SH-SY5Y (cell line): Measurements from ENCODE around the gene TAF12.

Experiments
- GATA2 ChIP-seq: IDR thresholded peaks from 2 replicates; pipeline ENCODE4 v1.6.1; 2011; ENCODE audit warnings: mild to moderate bottlenecking, low read depth, low read length
- GATA3 ChIP-seq: IDR thresholded peaks from 2 replicates; pipeline ENCODE4 v1.6.1; 2011; ENCODE audit warnings: low read depth, mild to moderate bottlenecking, low read length, moderate library complexity

GRCh38 chr1:28592321-28593071, 50.4 kb downstream of the TAF12 start:
- no peak for TF ChIP-seq GATA2
- TF ChIP-seq GATA3: no peak
